Smooth muscle cell (in vitro differentiated cells): ENCODE measurements around the gene PGLYRP2. TPM values are rescaled to one million over a fixed set of nuclear protein-coding genes. Genes with fewer than 3 reads are reported as not detected.

Experiments used
- DNase-seq: peaks from one replicate; lab custom pipeline; 2025; ENCODE audit not compliant: unreplicated experiment; lab: John Stamatoyannopoulos, UW
- H2AFZ ChIP-seq: fragments of 200-600 bp; sonication (generic); 2 replicates; pipeline ENCODE4 v1.6.0; 2016; ENCODE audit warnings: antibody characterized with exemption, low read depth, mild to moderate bottlenecking
- H3F3A ChIP-seq: fragments of 200-600 bp; sonication (generic); 2 replicates; pipeline ENCODE4 v1.6.0; 2017; ENCODE audit warnings: antibody characterized with exemption, low read depth
- H3K27ac ChIP-seq: fragments of 200-600 bp; sonication (generic); 2 replicates; pipeline ENCODE4 v1.5.1; 2016; ENCODE audit warnings: low read depth, mild to moderate bottlenecking
- H3K27me3 ChIP-seq: fragments of 200-600 bp; sonication (generic); 2 replicates; pipeline ENCODE4 v1.6.1; 2016; ENCODE audit warnings: low read depth, mild to moderate bottlenecking
- H3K36me3 ChIP-seq: fragments of 200-600 bp; sonication (generic); 2 replicates; pipeline ENCODE4 v1.5.1; 2016; ENCODE audit warnings: low read depth
- H3K4me1 ChIP-seq: fragments of 200-600 bp; sonication (generic); 2 replicates; pipeline ENCODE4 v1.5.1; 2016; ENCODE audit warnings: low read depth
- H3K4me2 ChIP-seq: fragments of 200-600 bp; sonication (generic); 2 replicates; pipeline ENCODE4 v1.6.0; 2016; ENCODE audit warnings: mild to moderate bottlenecking
- H3K4me3 ChIP-seq: fragments of 200-600 bp; sonication (generic); 2 replicates; pipeline ENCODE4 v1.5.1; 2016; ENCODE audit warnings: mild to moderate bottlenecking
- H3K79me2 ChIP-seq: fragments of 200-600 bp; sonication (generic); 2 replicates; pipeline ENCODE4 v1.6.0; 2016; ENCODE audit warnings: low read depth, mild to moderate bottlenecking
- H3K9ac ChIP-seq: fragments of 200-600 bp; sonication (generic); 2 replicates; pipeline ENCODE4 v1.6.0; 2016; ENCODE audit warnings: low read depth
- H3K9me3 ChIP-seq: fragments of 200-600 bp; sonication (generic); replicated peaks from 2 replicates; pipeline ENCODE4 v1.5.1; 2016; ENCODE audit warnings: low read depth
- H4K20me1 ChIP-seq: fragments of 200-600 bp; sonication (generic); 2 replicates; pipeline ENCODE4 v1.6.0; 2016; ENCODE audit warnings: low read depth
- CTCF ChIP-seq: fragments of 200-600 bp; sonication (generic); IDR thresholded peaks from 2 replicates; pipeline ENCODE4 v1.5.1; 2017; ENCODE audit warnings: borderline replicate concordance, mild to moderate bottlenecking, antibody characterized with exemption; ENCODE audit not compliant: insufficient read depth, poor library complexity, severe bottlenecking
- WGBS: methylation state at CpG from one replicate; pipeline ENCODE4 v1.1.7; 2016; ENCODE audit warnings: low lambda C conversion rate; 5-methylcytosine and 5-hydroxymethylcytosine counted together
- polyA plus RNA-seq: library from polyadenylated mRNA; unstranded; fragments of >200 nt; fragmentation: Nextera tagmentation; extraction: Ambion mirVana; gene quantifications from 2 replicates; pipeline ENCODE4 v1.2.1, GENCODE V29; 2016
- total RNA-seq: library from RNA; depleted of rRNA; stranded (reverse); fragments of >200 nt; gene quantifications from 2 replicates; pipeline ENCODE4 v1.2.3, GENCODE V29; 2014

PGLYRP2 gene
- total and polyA plus RNA-seq, 2 experiments from 2014 or later: not detected

- Histone ChIP-seq H3K4me3 (no peak overlapping the region), H3K4me1 (peaks cover 5% of the 10 kb centered on the region), H3K27ac (no peak overlapping the region), H4K20me1 (no peaks in the 10 kb centered on the region), H2AFZ (no peak overlapping the region), H3K27me3 (no peaks in the 10 kb centered on the region), H3K4me2 (no peak overlapping the region), H3K9me3 (no peaks in the 10 kb centered on the region), H3F3A (peaks cover 4% of the 10 kb centered on the region), H3K36me3 (no peaks in the 10 kb centered on the region), H3K9ac (no peak overlapping the region), H3K79me2 (no peaks in the 10 kb centered on the region)
- no peak for TF ChIP-seq CTCF
- WGBS: 93% methylated on average over 10 of the region's 10 CpGs
- DNase-seq: no peak
These were observed 41.8 kb downstream of the PGLYRP2 start for GRCh38 chr19:15437355-15438123.

- Histone ChIP-seq H3K4me2 (no peak overlapping the region), H3K36me3 (no peaks in the 10 kb centered on the region), H3K27me3 (no peaks in the 10 kb centered on the region), H3K4me3 (no peak overlapping the region), H4K20me1 (peaks cover 1% of the 10 kb centered on the region), H3F3A (peaks cover 4% of the 10 kb centered on the region), H2AFZ (no peak overlapping the region), H3K9me3 (no peaks in the 10 kb centered on the region), H3K27ac (no peak overlapping the region), H3K9ac (no peak overlapping the region), H3K4me1 (peaks cover 5% of the 10 kb centered on the region), H3K79me2 (peaks cover 5% of the 10 kb centered on the region)
- DNase-seq: no peak
- no peak for TF ChIP-seq CTCF
- 86% methylated on average over 15 of the region's 15 CpGs for WGBS
These were observed 42.5 kb downstream of the PGLYRP2 start for GRCh38 chr19:15436826-15437110.

GRCh38 chr19:15436012-15436825 is 43.1 kb downstream of the PGLYRP2 start:
- Histone ChIP-seq H3K4me2 (no peak overlapping the region), H3K4me1 (peaks cover 11% of the 10 kb centered on the region), H3F3A (peaks cover 4% of the 10 kb centered on the region), H3K9me3 (no peaks in the 10 kb centered on the region), H3K79me2 (peaks cover 10% of the 10 kb centered on the region), H2AFZ (no peak overlapping the region), H3K27ac (no peak overlapping the region), H3K4me3 (no peak overlapping the region), H3K9ac (no peak overlapping the region), H3K27me3 (no peaks in the 10 kb centered on the region), H4K20me1 (peaks cover 7% of the 10 kb centered on the region), H3K36me3 (no peaks in the 10 kb centered on the region)
- WGBS: 86% methylated on average over 10 of the region's 10 CpGs
- no peak for DNase-seq
- no peak for TF ChIP-seq CTCF
